Adrenal gland (tissue), 19 donors: ENCODE measurements around the gene METTL2B. TPM values are rescaled to one million over a fixed set of nuclear protein-coding genes. Genes with fewer than 3 reads are reported as not detected.
A peak's percentile ranks its signal among the peaks of the same experiment; 100 is the strongest.
"Not testable (repeated sequence)": the region's sequence is repeated elsewhere in the genome, so short reads cannot be mapped to it uniquely, and the experiment has no call there.

Source experiments
- DNase-seq, 7 donors: peaks; one replicate each; pipeline ENCODE4 v3.0.0-alpha.2; 2019 to 2020
- H3K27ac ChIP-seq, 5 donors: fragments of 200-600 bp; sonication (generic) in 4 of 5; 1 replicate in 3 of 5; 2 replicates in 2 of 5; pipeline versions ENCODE4 v1.5.1 to v1.8.0; 2016 to 2020; ENCODE audit warnings: mild to moderate bottlenecking in 1 of 5
- H3K27me3 ChIP-seq: fragments of 200-600 bp; 2 replicates; pipeline ENCODE4 v1.8.0; 2021
- H3K36me3 ChIP-seq, 2 donors: fragments of 200-600 bp; replicated peaks in 1 of 2; 1 replicate in 1 of 2; 2 replicates in 1 of 2; pipeline versions ENCODE4 v1.5.1 to v1.8.0; 2018 to 2022
- H3K4me1 ChIP-seq, 2 donors: fragments of 200-600 bp; replicated peaks in 1 of 2; 1 replicate in 1 of 2; 2 replicates in 1 of 2; pipeline versions ENCODE4 v1.5.1 to v1.8.0; 2018 to 2021
- H3K4me3 ChIP-seq, 4 donors: fragments of 200-600 bp; sonication (generic) in 3 of 4; one replicate each; pipeline ENCODE4 v1.5.1; 2016 to 2018
- H3K9me3 ChIP-seq, 3 donors: fragments of 200-600 bp; sonication (generic) in 1 of 3; replicated peaks in 1 of 3; 1 replicate in 2 of 3; 2 replicates in 1 of 3; pipeline versions ENCODE4 v1.5.1 to v1.8.0; 2016 to 2021
- CTCF ChIP-seq, 6 experiments: fragments of 450-650 bp in 4 of 6; fragments of 200-600 bp in 2 of 6; sonication (generic) in 1 of 6; IDR thresholded peaks; 1 replicate in 5 of 6; 2 replicates in 1 of 6; pipeline versions ENCODE4 v1.5.1 to v1.8.0; 2016 to 2021; ENCODE audit warnings: antibody characterized with exemption in 6 of 6, mild to moderate bottlenecking in 2 of 6, moderate library complexity in 1 of 6
- POLR2A ChIP-seq, 2 donors: fragments of 450-650 bp; IDR thresholded peaks; one replicate each; pipeline ENCODE4 v1.6.1; 2017; ENCODE audit warnings: antibody characterized with exemption in 2 of 2, mild to moderate bottlenecking in 2 of 2, moderate library complexity in 1 of 2
- WGBS, 4 donors: extraction: QIAGEN DNeasy Blood & Tissue Kit in 2 of 4; methylation state at CpG; one replicate each; pipeline versions ENCODE4 v1.1.5 to v1.1.7; 2013 to 2017; 5-methylcytosine and 5-hydroxymethylcytosine counted together
- intact Hi-C, 2 donors: fragments of 100-400 bp; cut with DNase I; formaldehyde crosslinking; loops; one replicate each; pipeline versions ENCODE4 v1.14.1 to v1.15.0; 2022 to 2023
- long read RNA-seq, 10 donors: library from polyadenylated mRNA in 3 of 10; unstranded in 2 of 10; stranded (forward) in 1 of 10; transcript quantifications; one replicate each; pipeline ENCODE4 v2.0.0 and lab custom pipeline, GENCODE V29; 2021 to 2026
- polyA plus RNA-seq, 3 donors: library from polyadenylated mRNA; stranded (reverse); fragments of 200-250 nt in 2 of 3; fragments of 350-450 nt in 1 of 3; fragmentation: Illumina TruSeq in 1 of 3; extraction: RNeasy Lipid Tissue Mini Kit (QIAGEN cat#74804) in 1 of 3; gene quantifications; one replicate each; pipeline ENCODE4 v1.2.3, GENCODE V29; 2013 to 2014
- total RNA-seq, 9 donors: library from RNA; depleted of rRNA in 4 of 9; stranded (reverse); fragments of >200 nt in 4 of 9; fragments of 120-200 nt in 1 of 9; fragmentation: NEBNext Ultra II Directional in 1 of 9; extraction: Animal tissue kit (Norgen Biotek cat#: 25700) in 1 of 9; gene quantifications; one replicate each; pipeline versions ENCODE4 v1.1.0 to v1.2.4, GENCODE V29; 2013 to 2023
- donor health status: healthy with polysubstance abuse.
- donor health status: Bipolar disorder and iron deficiency.
- donor health status: DM: yes; HTN: yes; CAD: no.
- donor health status: DM: no; HTN: no; CAD: no.
- donor health status: DM: no; HTN: no; CAD: no.
- donor health status: DM: yes; HTN: yes; CAD: no.

The METTL2B gene
- total RNA-seq (10 to 100 TPM; 15.3 to 35.9 (median 30.3) TPM), polyA plus RNA-seq (10 to 100 TPM in 1 of 3 donors, 1 to 10 TPM in 2; 7.1 to 26.8 (median 9.8) TPM)
- long read RNA-seq, donor 1, full-length matches to known transcripts = 5 of 5 reads
- long read RNA-seq, donor 1, partial matches to known transcripts = 0 of 5 reads
- long read RNA-seq, donor 1, other reads (novel, unspliced or antisense) = 0 of 5 reads
- long read RNA-seq, donor 2, partial matches to known transcripts = 0 of 1 reads
- long read RNA-seq, donor 2, other reads (novel, unspliced or antisense) = 0 of 1 reads
- long read RNA-seq, donor 3, partial matches to known transcripts = 0 of 4 reads
- long read RNA-seq, donor 3, other reads (novel, unspliced or antisense) = 0 of 4 reads
- long read RNA-seq, donor 4, transcript METTL2B-201 (9 exons, 2,182 nt) = major isoform, 11 of 15 reads
- long read RNA-seq, donor 4, partial matches to known transcripts = 0 of 15 reads
- long read RNA-seq, donor 4, other reads (novel, unspliced or antisense) = 4 of 15 reads
- long read RNA-seq, donor 5, partial matches to known transcripts = 1 of 11 reads
- long read RNA-seq, donor 5, other reads (novel, unspliced or antisense) = 6 of 11 reads
- long read RNA-seq, donor 6, partial matches to known transcripts = 0 of 4 reads
- long read RNA-seq, donor 6, other reads (novel, unspliced or antisense) = 1 of 4 reads
- long read RNA-seq, donor 7, partial matches to known transcripts = 6 of 7 reads
- long read RNA-seq, donor 7, other reads (novel, unspliced or antisense) = 0 of 7 reads
- long read RNA-seq, donor 8, transcript METTL2B-201 (9 exons, 2,182 nt) = major isoform, 8 of 10 reads
- long read RNA-seq, donor 8, partial matches to known transcripts = 0 of 10 reads
- long read RNA-seq, donor 8, other reads (novel, unspliced or antisense) = 0 of 10 reads
- long read RNA-seq, donor 9, partial matches to known transcripts = 0 of 2 reads
- long read RNA-seq, donor 9, other reads (novel, unspliced or antisense) = 0 of 2 reads
- long read RNA-seq, donor 10, full-length matches to known transcripts = 1 of 1 reads
- long read RNA-seq, donor 10, partial matches to known transcripts = 0 of 1 reads
- long read RNA-seq, donor 10, other reads (novel, unspliced or antisense) = 0 of 1 reads

- DNase-seq = peak; percentile 86 to 97 (median 94)
- H3K27me3 ChIP-seq, H3K9me3 ChIP-seq, H3K36me3 ChIP-seq, intact Hi-C loops: not testable (repeated sequence)
- H3K27ac ChIP-seq = peak within 1 kb of the TSS; percentile 56 to 90 (median 78)
- peaks cover 0 to 13% of the 10 kb centered on the region in 2 donors for H3K4me1 ChIP-seq
- whole genome bisulfite sequencing, 4 donors = 0% methylated on average over 18 to 62 of the region's 62 CpGs
- peak within 1 kb of the TSS; percentile 11 to 78 (median 65) for H3K4me3 ChIP-seq
- TF ChIP-seq POLR2A (IDR thresholded peaks at IDR 0.05) (peak in 1 of 2 donors; percentile 77), CTCF (IDR thresholded peaks at IDR 0.05) (peak; percentile 9 to 58 (median 42))
Observed at GRCh38 chr7:128476402-128477335, at the start of gene METTL2B. Gene METTL2B, plus strand, starts transcription at chr7:128476748. Its CDS starts 18 bp downstream, at chr7:128476766.

- intact Hi-C loops = loop anchor here (2.0 to 5.0 kb wide), 2 partner anchors 33 to 35 kb away; no protein-coding TSS in a partner anchor
- DNase-seq = peak in 3 of 7 donors; percentile 24 to 37 (median 31)
- Histone ChIP-seq H3K27me3 (no peaks in the 10 kb centered on the region), H3K36me3 (no peaks in the 10 kb centered on the region), H3K27ac (no peak overlapping the region), H3K4me3 (no peak overlapping the region), H3K9me3 (no peaks in the 10 kb centered on the region), H3K4me1 (no peaks in the 10 kb centered on the region)
- TF ChIP-seq POLR2A (IDR thresholded peaks at IDR 0.05) = no peak
- peak; percentile 57 to 96 (median 88) for TF ChIP-seq CTCF (IDR thresholded peaks at IDR 0.05)
- WGBS, 4 donors = 10 to 15% (median 11%) methylated on average over 7 of the region's 7 CpGs
Observed at GRCh38 chr7:128427289-128427891, 49.2 kb upstream of the METTL2B start.

- no peaks in the 10 kb centered on the region for H3K27me3 ChIP-seq
- no peak for DNase-seq
- no peaks in the 10 kb centered on the region for H3K9me3 ChIP-seq
- intact Hi-C loops = loop anchor here in 1 of 2 donors (5.0 kb wide), 1 partner anchor 33 kb away; no protein-coding TSS in a partner anchor
- no peak overlapping the region for H3K27ac ChIP-seq
- H3K4me3 ChIP-seq = no peak overlapping the region
- H3K36me3 ChIP-seq = no peaks in the 10 kb centered on the region
- H3K4me1 ChIP-seq = no peaks in the 10 kb centered on the region
- no peak for TF ChIP-seq POLR2A (IDR thresholded peaks at IDR 0.05)
- TF ChIP-seq CTCF (IDR thresholded peaks at IDR 0.05) = no peak
- 62 to 74% (median 66%) methylated on average over 3 of the region's 3 CpGs for WGBS, 4 donors
Observed at GRCh38 chr7:128430207-128430606, 46.3 kb upstream of the METTL2B start.
